ENCODE measurements around the gene RBPJL. TPM values are rescaled to one million over a fixed set of nuclear protein-coding genes. Genes with fewer than 3 reads are reported as not detected.

Gene RBPJL
- total RNA-seq (2021) = 0.78 to 0.85 TPM (median 0.80 TPM) in 3 replicates
- Bru-seq, nascent RNA = percentile 28 among the genes with signal in this experiment
- long read RNA-seq, experiment 1, partial matches to known transcripts = 0 of 1 reads
- long read RNA-seq, experiment 1, other reads (novel, unspliced or antisense) = 1 of 1 reads
- long read RNA-seq, experiment 2, partial matches to known transcripts = 0 of 1 reads
- long read RNA-seq, experiment 2, other reads (novel, unspliced or antisense) = 1 of 1 reads
- long read RNA-seq, experiment 3, partial matches to known transcripts = 0 of 2 reads
- long read RNA-seq, experiment 3, other reads (novel, unspliced or antisense) = 2 of 2 reads

DNA sequence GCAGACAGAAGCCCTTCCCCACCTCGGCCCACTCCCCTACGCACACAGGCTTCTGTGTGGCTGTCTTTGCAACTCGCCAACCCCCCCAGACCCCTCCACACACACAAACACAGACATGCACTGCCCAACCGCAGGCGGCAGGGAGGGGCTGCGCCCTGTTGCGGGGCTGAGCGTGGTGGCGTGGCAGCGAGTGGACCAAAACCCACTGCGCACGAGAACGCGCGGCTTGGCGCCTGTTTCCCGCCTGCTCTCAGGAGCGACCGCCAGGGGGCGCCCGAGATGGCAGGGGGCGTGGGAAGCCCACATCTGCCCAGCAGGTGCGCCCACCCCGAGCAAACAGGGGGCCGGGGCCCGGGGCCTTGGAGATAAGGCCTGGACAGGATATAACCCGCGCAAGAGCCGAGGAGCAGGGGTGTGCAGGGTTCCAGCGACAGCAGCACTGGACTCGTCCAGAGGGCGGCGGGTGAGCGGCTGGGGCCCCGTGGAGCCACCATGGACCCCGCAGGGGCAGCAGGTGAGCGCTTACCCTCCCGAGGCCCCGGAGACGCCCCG lies at the start of gene RBPJL:
RBPJL (plus strand) TSS at position 410 of the 552 bp plus-strand sequence; CDS start at position 493, 83 bp downstream.
- H3K27ac Mint-ChIP-seq = no peak within 1 kb of the TSS
- ATAC-seq (peak; percentile 8; the same call in 1 of the 2 replicates), DNase-seq (ENCODE audit: low spot score) (peak; percentile 79)
- H3K36me3 Mint-ChIP-seq = no peaks in the 10 kb centered on the region
- H3K27me3 Mint-ChIP-seq (ENCODE audit: low read depth) = peaks cover 30% of the 10 kb centered on the region
- CTCF ChIA-PET = interaction anchor here (0.6 to 4.0 kb wide), 8 partner anchors 9 to 615 kb away, joined by 3 to 61 read pairs (median 4); no protein-coding TSS in a partner anchor
- H3K4me1 Mint-ChIP-seq = peaks cover 22% of the 10 kb centered on the region
- H3K4me3 Mint-ChIP-seq = 0 out of 2 replicates have a peak within 1 kb of the TSS, but pooled peaks have one; percentile 22
- H3K9me3 Mint-ChIP-seq = no peaks in the 10 kb centered on the region
- POLR2A ChIA-PET = no interaction called here
- TF ChIP-seq, protein P1, sequence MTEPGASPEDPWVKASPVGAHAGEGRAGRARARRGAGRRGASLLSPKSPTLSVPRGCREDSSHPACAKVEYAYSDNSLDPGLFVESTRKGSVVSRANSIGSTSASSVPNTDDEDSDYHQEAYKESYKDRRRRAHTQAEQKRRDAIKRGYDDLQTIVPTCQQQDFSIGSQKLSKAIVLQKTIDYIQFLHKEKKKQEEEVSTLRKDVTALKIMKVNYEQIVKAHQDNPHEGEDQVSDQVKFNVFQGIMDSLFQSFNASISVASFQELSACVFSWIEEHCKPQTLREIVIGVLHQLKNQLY (CRISPR knock-in tag; IDR thresholded peaks at IDR 0.05) = no peak
- TF ChIP-seq, protein P2, sequence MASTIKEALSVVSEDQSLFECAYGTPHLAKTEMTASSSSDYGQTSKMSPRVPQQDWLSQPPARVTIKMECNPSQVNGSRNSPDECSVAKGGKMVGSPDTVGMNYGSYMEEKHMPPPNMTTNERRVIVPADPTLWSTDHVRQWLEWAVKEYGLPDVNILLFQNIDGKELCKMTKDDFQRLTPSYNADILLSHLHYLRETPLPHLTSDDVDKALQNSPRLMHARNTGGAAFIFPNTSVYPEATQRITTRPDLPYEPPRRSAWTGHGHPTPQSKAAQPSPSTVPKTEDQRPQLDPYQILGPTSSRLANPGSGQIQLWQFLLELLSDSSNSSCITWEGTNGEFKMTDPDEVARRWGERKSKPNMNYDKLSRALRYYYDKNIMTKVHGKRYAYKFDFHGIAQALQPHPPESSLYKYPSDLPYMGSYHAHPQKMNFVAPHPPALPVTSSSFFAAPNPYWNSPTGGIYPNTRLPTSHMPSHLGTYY (CRISPR knock-in tag; IDR thresholded peaks at IDR 0.05) = no peak
- no peak for TF ChIP-seq TP53 (CRISPR knock-in tag; IDR thresholded peaks at IDR 0.05)
- peak; percentile 68; the same call in 1 of the 2 replicates for TF ChIP-seq MAX (CRISPR knock-in tag; IDR thresholded peaks at IDR 0.05)
- no peak for TF ChIP-seq ZNF317 (CRISPR knock-in tag; IDR thresholded peaks at IDR 0.05; ENCODE audit: borderline replicate concordance, low read depth)
- TF ChIP-seq NR3C1 (CRISPR knock-in tag; conservative IDR thresholded peaks at IDR 0.05; ENCODE audit: low read depth) = no peak
- peak; percentile 39; the same call in 1 of the 2 replicates for TF ChIP-seq SP1 (CRISPR knock-in tag; conservative IDR thresholded peaks at IDR 0.05)
- peak; percentile 35; the same call in 1 of the 2 replicates for TF ChIP-seq FOXP4 (CRISPR knock-in tag; IDR thresholded peaks at IDR 0.05)
- TF ChIP-seq CTCF (IDR thresholded peaks at IDR 0.05) = peak; percentile 99
- peak; percentile 58; the same call in 1 of the 2 replicates for TF ChIP-seq NFE2L1 (CRISPR knock-in tag; IDR thresholded peaks at IDR 0.05)
- TF ChIP-seq, protein P3, sequence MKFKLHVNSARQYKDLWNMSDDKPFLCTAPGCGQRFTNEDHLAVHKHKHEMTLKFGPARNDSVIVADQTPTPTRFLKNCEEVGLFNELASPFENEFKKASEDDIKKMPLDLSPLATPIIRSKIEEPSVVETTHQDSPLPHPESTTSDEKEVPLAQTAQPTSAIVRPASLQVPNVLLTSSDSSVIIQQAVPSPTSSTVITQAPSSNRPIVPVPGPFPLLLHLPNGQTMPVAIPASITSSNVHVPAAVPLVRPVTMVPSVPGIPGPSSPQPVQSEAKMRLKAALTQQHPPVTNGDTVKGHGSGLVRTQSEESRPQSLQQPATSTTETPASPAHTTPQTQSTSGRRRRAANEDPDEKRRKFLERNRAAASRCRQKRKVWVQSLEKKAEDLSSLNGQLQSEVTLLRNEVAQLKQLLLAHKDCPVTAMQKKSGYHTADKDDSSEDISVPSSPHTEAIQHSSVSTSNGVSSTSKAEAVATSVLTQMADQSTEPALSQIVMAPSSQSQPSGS (CRISPR knock-in tag; IDR thresholded peaks at IDR 0.05; ENCODE audit: borderline replicate concordance, low read depth) = no peak
- TF ChIP-seq ZBTB21 (CRISPR knock-in tag; IDR thresholded peaks at IDR 0.05; ENCODE audit: borderline replicate concordance) = no peak
- TF ChIP-seq GRHL2 (CRISPR knock-in tag; IDR thresholded peaks at IDR 0.05; ENCODE audit: insufficient replicate concordance, severe bottlenecking) = no peak
- no peak for TF ChIP-seq IRF2 (CRISPR knock-in tag; IDR thresholded peaks at IDR 0.05; ENCODE audit: borderline replicate concordance, low read depth)
- peak; percentile 69; the same call in 1 of the 2 replicates for TF ChIP-seq FOXP1 (CRISPR knock-in tag; IDR thresholded peaks at IDR 0.05; ENCODE audit: borderline replicate concordance)
- no peak for TF ChIP-seq PRDM15 (CRISPR knock-in tag; IDR thresholded peaks at IDR 0.05)
- TF ChIP-seq, protein P4, sequence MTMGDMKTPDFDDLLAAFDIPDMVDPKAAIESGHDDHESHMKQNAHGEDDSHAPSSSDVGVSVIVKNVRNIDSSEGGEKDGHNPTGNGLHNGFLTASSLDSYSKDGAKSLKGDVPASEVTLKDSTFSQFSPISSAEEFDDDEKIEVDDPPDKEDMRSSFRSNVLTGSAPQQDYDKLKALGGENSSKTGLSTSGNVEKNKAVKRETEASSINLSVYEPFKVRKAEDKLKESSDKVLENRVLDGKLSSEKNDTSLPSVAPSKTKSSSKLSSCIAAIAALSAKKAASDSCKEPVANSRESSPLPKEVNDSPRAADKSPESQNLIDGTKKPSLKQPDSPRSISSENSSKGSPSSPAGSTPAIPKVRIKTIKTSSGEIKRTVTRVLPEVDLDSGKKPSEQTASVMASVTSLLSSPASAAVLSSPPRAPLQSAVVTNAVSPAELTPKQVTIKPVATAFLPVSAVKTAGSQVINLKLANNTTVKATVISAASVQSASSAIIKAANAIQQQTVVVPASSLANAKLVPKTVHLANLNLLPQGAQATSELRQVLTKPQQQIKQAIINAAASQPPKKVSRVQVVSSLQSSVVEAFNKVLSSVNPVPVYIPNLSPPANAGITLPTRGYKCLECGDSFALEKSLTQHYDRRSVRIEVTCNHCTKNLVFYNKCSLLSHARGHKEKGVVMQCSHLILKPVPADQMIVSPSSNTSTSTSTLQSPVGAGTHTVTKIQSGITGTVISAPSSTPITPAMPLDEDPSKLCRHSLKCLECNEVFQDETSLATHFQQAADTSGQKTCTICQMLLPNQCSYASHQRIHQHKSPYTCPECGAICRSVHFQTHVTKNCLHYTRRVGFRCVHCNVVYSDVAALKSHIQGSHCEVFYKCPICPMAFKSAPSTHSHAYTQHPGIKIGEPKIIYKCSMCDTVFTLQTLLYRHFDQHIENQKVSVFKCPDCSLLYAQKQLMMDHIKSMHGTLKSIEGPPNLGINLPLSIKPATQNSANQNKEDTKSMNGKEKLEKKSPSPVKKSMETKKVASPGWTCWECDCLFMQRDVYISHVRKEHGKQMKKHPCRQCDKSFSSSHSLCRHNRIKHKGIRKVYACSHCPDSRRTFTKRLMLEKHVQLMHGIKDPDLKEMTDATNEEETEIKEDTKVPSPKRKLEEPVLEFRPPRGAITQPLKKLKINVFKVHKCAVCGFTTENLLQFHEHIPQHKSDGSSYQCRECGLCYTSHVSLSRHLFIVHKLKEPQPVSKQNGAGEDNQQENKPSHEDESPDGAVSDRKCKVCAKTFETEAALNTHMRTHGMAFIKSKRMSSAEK (CRISPR knock-in tag; IDR thresholded peaks at IDR 0.05; ENCODE audit: borderline replicate concordance) = no peak
- no peak for TF ChIP-seq ESRRA (CRISPR knock-in tag; IDR thresholded peaks at IDR 0.05; ENCODE audit: borderline replicate concordance)
- no peak for TF ChIP-seq ZNF416 (CRISPR knock-in tag; IDR thresholded peaks at IDR 0.05)

Measured in WTC11 (cell line).